Measurements from ENCODE around the gene SPINK13. TPM values are rescaled to one million over a fixed set of nuclear protein-coding genes. Genes with fewer than 3 reads are reported as not detected.
A peak's percentile ranks its signal among the peaks of the same experiment; 100 is the strongest.

Gene SPINK13
- total and polyA plus RNA-seq, 2 of the 13 experiments (the other 11 are each of a cell fraction or from before 2014, with no cell fraction given) = not detected

GRCh38 chr5:148309019-148309418, 40.4 kb downstream of the SPINK13 start:
- CTCF ChIA-PET (ENCODE audit: low intra/inter-chr PET ratio, low total read pairs) = no interaction called here

GRCh38 chr5:148309746-148310145, 41.2 kb downstream of the SPINK13 start:
- no peak overlapping the region for H3K4me2 ChIP-seq (ENCODE audit: low read depth, low read length)
- no peaks in the 10 kb centered on the region for H4K20me1 ChIP-seq (ENCODE audit: insufficient read depth, low read length)
- intact Hi-C loops (cut with micrococcal nuclease; ENCODE audit: unreplicated experiment) (no loop called here), in situ Hi-C loops (cut with HindIII; ENCODE audit: extremely low pct_ligation_motif_present, low pct_unique_long_range_greater_than_20kb) (no loop called here)
- H3K27ac ChIP-seq (ENCODE audit: extremely low read length, insufficient read depth, low read length) = no peak overlapping the region
- H3K9me3 ChIP-seq (ENCODE audit: low read length) = no peaks in the 10 kb centered on the region
- H3K79me2 ChIP-seq (ENCODE audit: insufficient read depth, low read length) = no peaks in the 10 kb centered on the region
- ChIA-PET CTCF (ENCODE audit: low intra/inter-chr PET ratio, low total read pairs) (no interaction called here), POLR2A (no interaction called here)
- H2AFZ ChIP-seq (ENCODE audit: low read length) = no peak overlapping the region
- no TSS peak for BruUV-seq (replicated peaks)
- ATAC-seq (no peak), FAIRE-seq (no peak), DNase-seq (ENCODE audit: low spot score) (no peak)
- H3K4me3 ChIP-seq (replicated peaks in 1 of 3; ENCODE audit: insufficient read depth in 1 of 3, low read depth in 2 of 3, low read length in 3 of 3) = no peak overlapping the region
- no peaks in the 10 kb centered on the region for H3K4me1 ChIP-seq (ENCODE audit: insufficient read depth, low read length)
- H3K9ac ChIP-seq (ENCODE audit: insufficient read depth, low read depth, low read length) = no peak overlapping the region
- H3K36me3 ChIP-seq (replicated peaks in 1 of 2; ENCODE audit: control insufficient read depth in 1 of 2, insufficient read depth in 2 of 2, low read length in 2 of 2) = no peaks in the 10 kb centered on the region
- H3K27me3 ChIP-seq (ENCODE audit: control insufficient read depth in 1 of 2, insufficient read depth in 2 of 2, low read length in 2 of 2) = no peaks in the 10 kb centered on the region
- TF ChIP-seq ATRX (CRISPR knock-in tag; IDR thresholded peaks at IDR 0.05; ENCODE audit: borderline replicate concordance) = no peak
- no peak for TF ChIP-seq ZBTB4 (CRISPR knock-in tag; IDR thresholded peaks at IDR 0.05; ENCODE audit: borderline replicate concordance)
- no peak for TF ChIP-seq U2AF2 (IDR thresholded peaks at IDR 0.05; ENCODE audit: low read depth, low read length)
- TF ChIP-seq RBAK (CRISPR knock-in tag; IDR thresholded peaks at IDR 0.05) = no peak
- TF ChIP-seq ZNF280D (CRISPR knock-in tag; IDR thresholded peaks at IDR 0.05) = no peak
- no peak for TF ChIP-seq ZNF761 (CRISPR knock-in tag; conservative IDR thresholded peaks at IDR 0.05)
- no peak for TF ChIP-seq TFDP2 (CRISPR knock-in tag; IDR thresholded peaks at IDR 0.05)
- no peak for TF ChIP-seq ZNF7 (CRISPR knock-in tag; IDR thresholded peaks at IDR 0.05)

More at GRCh38 chr5:148309019-148309418, 40.4 kb downstream of the SPINK13 start:
- H3K4me3 ChIP-seq (replicated peaks in 1 of 3; ENCODE audit: insufficient read depth in 1 of 3, low read depth in 2 of 3, low read length in 3 of 3) = no peak overlapping the region
- TF ChIP-seq ZNF317 (CRISPR knock-in tag; IDR thresholded peaks at IDR 0.05) (peak; percentile 89), ZC3H13 (CRISPR knock-in tag; IDR thresholded peaks at IDR 0.05) (no peak)
- intact Hi-C loops (cut with micrococcal nuclease; ENCODE audit: unreplicated experiment) (no loop called here), in situ Hi-C loops (cut with HindIII; ENCODE audit: extremely low pct_ligation_motif_present, low pct_unique_long_range_greater_than_20kb) (no loop called here)
- H3K27me3 ChIP-seq (ENCODE audit: control insufficient read depth in 1 of 2, insufficient read depth in 2 of 2, low read length in 2 of 2) = no peaks in the 10 kb centered on the region
- no peak overlapping the region for H2AFZ ChIP-seq (ENCODE audit: low read length)
- H3K9me3 ChIP-seq (ENCODE audit: low read length) = no peaks in the 10 kb centered on the region
- no peak overlapping the region for H3K27ac ChIP-seq (ENCODE audit: extremely low read length, insufficient read depth, low read length)
- POLR2A ChIA-PET = no interaction called here
- H3K9ac ChIP-seq (ENCODE audit: insufficient read depth, low read depth, low read length) = no peak overlapping the region
- no peaks in the 10 kb centered on the region for H4K20me1 ChIP-seq (ENCODE audit: insufficient read depth, low read length)
- no peak for FAIRE-seq
- BruUV-seq (replicated peaks) = no TSS peak
- no peaks in the 10 kb centered on the region for H3K79me2 ChIP-seq (ENCODE audit: insufficient read depth, low read length)
- no peaks in the 10 kb centered on the region for H3K36me3 ChIP-seq (replicated peaks in 1 of 2; ENCODE audit: control insufficient read depth in 1 of 2, insufficient read depth in 2 of 2, low read length in 2 of 2)
- no peak for ATAC-seq
- no peak for DNase-seq (ENCODE audit: low spot score)
- no peaks in the 10 kb centered on the region for H3K4me1 ChIP-seq (ENCODE audit: insufficient read depth, low read length)
- no peak overlapping the region for H3K4me2 ChIP-seq (ENCODE audit: low read depth, low read length)
- WGBS (ENCODE audit: low lambda C conversion rate) = 1% methylated on average over 3 of the region's 3 CpGs

All from HepG2 (cell line).